Trophoblast cell (in vitro differentiated cells and primary cell): ENCODE data around the gene TCEA2.

Source experiments
- DNase-seq, 2 donors: peaks; one replicate each; pipeline ENCODE4 v3.0.0-alpha.2; 2016
- H2AFZ ChIP-seq: 2 replicates; pipeline ENCODE4 v1.6.1; 2013; ENCODE audit warnings: low read length, moderate library complexity, mild to moderate bottlenecking; ENCODE audit not compliant: insufficient read depth, poor library complexity
- H2AK5ac ChIP-seq: 2 replicates; pipeline ENCODE4 v1.6.1; 2013; ENCODE audit warnings: mild to moderate bottlenecking, low read length
- H2BK120ac ChIP-seq: 2 replicates; pipeline ENCODE4 v1.6.1; 2013; ENCODE audit warnings: low read length, mild to moderate bottlenecking, moderate library complexity; ENCODE audit not compliant: insufficient read depth, poor library complexity
- H2BK12ac ChIP-seq: 2 replicates; pipeline ENCODE4 v1.6.1; 2013; ENCODE audit warnings: mild to moderate bottlenecking, low read length, moderate library complexity
- H2BK5ac ChIP-seq: 2 replicates; pipeline ENCODE4 v1.6.1; 2013; ENCODE audit warnings: low read length, low read depth, moderate library complexity, mild to moderate bottlenecking; ENCODE audit not compliant: poor library complexity
- H3K14ac ChIP-seq: 2 replicates; pipeline ENCODE4 v1.6.1; 2013; ENCODE audit warnings: mild to moderate bottlenecking, low read length
- H3K18ac ChIP-seq: 2 replicates; pipeline ENCODE4 v1.6.1; 2013; ENCODE audit warnings: mild to moderate bottlenecking, low read length
- H3K23ac ChIP-seq: 2 replicates; pipeline ENCODE4 v1.6.1; 2013; ENCODE audit warnings: low read length
- H3K27ac ChIP-seq: 2 replicates; pipeline ENCODE4 v1.5.1; 2013; ENCODE audit warnings: low read depth, mild to moderate bottlenecking, inconsistent platforms, low read length, moderate library complexity
- H3K27me3 ChIP-seq: 2 replicates; pipeline ENCODE4 v1.6.1; 2013; ENCODE audit warnings: inconsistent platforms, mild to moderate bottlenecking, low read length, moderate library complexity; ENCODE audit not compliant: insufficient read depth
- H3K36me3 ChIP-seq, 2 experiments: 1 replicate in 1 of 2; 2 replicates in 1 of 2; pipeline ENCODE4 v1.6.1; 2013; ENCODE audit warnings: low read length in 2 of 2, mild to moderate bottlenecking in 2 of 2, moderate library complexity in 1 of 2; ENCODE audit not compliant: insufficient read depth in 2 of 2, control insufficient read depth in 1 of 2
- H3K4ac ChIP-seq: 2 replicates; pipeline ENCODE4 v1.6.1; 2013; ENCODE audit warnings: low read depth, mild to moderate bottlenecking, low read length, moderate library complexity
- H3K4me1 ChIP-seq, 2 experiments: 1 replicate in 1 of 2; 2 replicates in 1 of 2; pipeline ENCODE4 v1.6.1; 2013; ENCODE audit warnings: low read length in 2 of 2, mild to moderate bottlenecking in 2 of 2, moderate library complexity in 1 of 2; ENCODE audit not compliant: insufficient read depth in 2 of 2, control insufficient read depth in 1 of 2
- H3K4me2 ChIP-seq: 2 replicates; pipeline ENCODE4 v1.6.1; 2013; ENCODE audit warnings: inconsistent platforms, mild to moderate bottlenecking, low read length, moderate library complexity
- H3K4me3 ChIP-seq: 2 replicates; pipeline ENCODE4 v1.5.1; 2013; ENCODE audit warnings: mild to moderate bottlenecking, low read depth, low read length, inconsistent platforms
- H3K79me1 ChIP-seq: one replicate; pipeline ENCODE4 v1.6.1; 2013; ENCODE audit warnings: low read length
- H3K79me2 ChIP-seq: 2 replicates; pipeline ENCODE4 v1.6.1; 2013; ENCODE audit warnings: low read length, mild to moderate bottlenecking; ENCODE audit not compliant: control insufficient read depth, insufficient read depth, poor library complexity
- H3K9ac ChIP-seq: 2 replicates; pipeline ENCODE4 v1.6.1; 2013; ENCODE audit warnings: mild to moderate bottlenecking, low read length
- H3K9me3 ChIP-seq: 2 replicates; pipeline ENCODE4 v1.6.1; 2013; ENCODE audit warnings: low read depth, mild to moderate bottlenecking, control low read depth, inconsistent platforms, low read length; ENCODE audit not compliant: insufficient read depth
- H4K12ac ChIP-seq: 2 replicates; pipeline ENCODE4 v1.6.1; 2013; ENCODE audit warnings: low read depth, mild to moderate bottlenecking, low read length, moderate library complexity
- H4K8ac ChIP-seq: 2 replicates; pipeline ENCODE4 v1.6.1; 2013; ENCODE audit warnings: low read depth, mild to moderate bottlenecking, low read length, moderate library complexity
- H4K91ac ChIP-seq: one replicate; pipeline ENCODE4 v1.6.1; 2013; ENCODE audit warnings: low read depth, mild to moderate bottlenecking, low read length, moderate library complexity
- WGBS: extraction: QIAGEN DNeasy Blood & Tissue Kit; methylation state at CpG from one replicate; pipeline ENCODE4 v1.1.7; 2013; ENCODE audit warnings: missing lambda C conversion rate; ENCODE audit not compliant: insufficient read length, insufficient coverage; ENCODE audit errors: extremely low coverage; 5-methylcytosine and 5-hydroxymethylcytosine counted together

TCEA2 gene

GRCh38 chr20:64027981-64028685 is 34.9 kb upstream of the TCEA2 start:
- no peak overlapping the region for H2AK5ac ChIP-seq
- H3K4ac ChIP-seq = no peak overlapping the region
- H3K9ac ChIP-seq = no peak overlapping the region
- H3K9me3 ChIP-seq = no peaks in the 10 kb centered on the region
- H3K4me1 ChIP-seq = peaks cover 11 to 19% of the 10 kb centered on the region in 2 experiments
- H3K23ac ChIP-seq = no peak overlapping the region
- peak overlapping the region; percentile 60 for H2BK120ac ChIP-seq
- no peak overlapping the region for H2AFZ ChIP-seq
- peaks cover 1% of the 10 kb centered on the region for H3K79me2 ChIP-seq
- peak overlapping the region; percentile 43 for H2BK5ac ChIP-seq
- DNase-seq = no peak
- H3K18ac ChIP-seq = peak overlapping the region; percentile 81
- peak overlapping the region; percentile 70 for H2BK12ac ChIP-seq
- H4K8ac ChIP-seq = peak overlapping the region; percentile 45
- peak overlapping the region; percentile 44 for H3K14ac ChIP-seq
- peak overlapping the region; percentile 67 for H4K91ac ChIP-seq
- no peaks in the 10 kb centered on the region for H3K27me3 ChIP-seq
- peak overlapping the region; percentile 85 for H3K27ac ChIP-seq
- peaks cover 84 to 86% of the 10 kb centered on the region in 2 experiments for H3K36me3 ChIP-seq
- no peak overlapping the region for H3K4me3 ChIP-seq
- H3K4me2 ChIP-seq = peak overlapping the region; percentile 33
- H4K12ac ChIP-seq = no peak overlapping the region
- peaks cover 4% of the 10 kb centered on the region for H3K79me1 ChIP-seq
- no CpG with 5 or more reads among the region's 24 CpGs for WGBS

DNA sequence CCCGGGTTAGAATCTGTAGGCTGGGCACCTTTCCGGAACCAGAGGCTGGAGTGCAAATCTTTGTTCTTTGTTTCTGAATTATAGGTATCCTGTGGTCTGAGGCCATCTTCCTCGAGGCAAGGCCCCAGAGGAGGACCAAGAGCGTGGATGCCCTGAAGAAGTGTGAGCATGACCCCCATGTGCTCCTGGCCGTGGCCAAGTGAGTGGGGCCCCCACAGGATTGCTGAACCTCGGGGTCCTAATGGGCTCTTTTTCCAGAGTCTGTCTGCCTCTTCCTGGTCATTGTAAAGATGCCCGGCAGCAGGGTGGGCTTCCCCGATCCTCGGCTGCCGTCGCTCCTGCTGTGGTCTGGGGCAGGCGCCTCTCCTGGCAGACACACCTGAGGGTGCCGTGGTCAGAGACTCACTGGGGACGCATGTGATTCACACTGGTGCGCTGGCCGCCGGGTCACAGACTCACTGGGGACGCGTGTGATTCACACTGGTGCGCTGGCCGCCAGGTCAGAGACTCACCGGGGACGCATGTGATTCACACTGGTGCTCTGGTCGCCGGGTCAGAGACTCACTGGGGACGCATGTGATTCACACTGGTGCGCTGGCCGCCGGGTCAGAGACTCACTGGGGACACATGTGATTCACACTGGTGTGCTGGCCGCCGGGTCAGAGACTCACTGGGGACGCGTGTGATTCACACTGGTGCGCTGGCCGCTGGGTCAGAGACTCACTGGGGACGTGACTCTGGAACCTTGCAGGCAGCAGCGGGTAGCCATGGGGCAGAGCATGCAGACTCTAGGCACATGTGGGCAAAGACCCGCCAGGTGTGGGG is 33.5 kb upstream of the TCEA2 start:
- Histone ChIP-seq H3K79me1 (peaks cover 4% of the 10 kb centered on the region), H4K8ac (no peak overlapping the region), H4K12ac (no peak overlapping the region), H2BK12ac (no peak overlapping the region), H2BK120ac (no peak overlapping the region), H2AK5ac (peak overlapping the region; percentile 16), H3K4me1 (peaks cover 11 to 19% of the 10 kb centered on the region in 2 experiments), H3K4me2 (no peak overlapping the region), H3K27ac (no peak overlapping the region), H3K9me3 (no peaks in the 10 kb centered on the region), H3K4ac (no peak overlapping the region), H3K27me3 (no peaks in the 10 kb centered on the region), H3K79me2 (peaks cover 1% of the 10 kb centered on the region), H3K9ac (no peak overlapping the region), H3K18ac (no peak overlapping the region), H3K23ac (no peak overlapping the region), H2AFZ (no peak overlapping the region), H3K14ac (no peak overlapping the region), H2BK5ac (no peak overlapping the region), H3K4me3 (no peak overlapping the region), H3K36me3 (peaks cover 83% of the 10 kb centered on the region in 2 experiments), H4K91ac (no peak overlapping the region)
- no CpG with 5 or more reads among the region's 38 CpGs for WGBS
- DNase-seq = no peak

- no peak overlapping the region for H2BK120ac ChIP-seq
- no peak overlapping the region for H2AFZ ChIP-seq
- no peaks in the 10 kb centered on the region for H3K27me3 ChIP-seq
- H3K4me1 ChIP-seq = peaks cover 13 to 21% of the 10 kb centered on the region in 2 experiments
- H3K9ac ChIP-seq = no peak overlapping the region
- H3K36me3 ChIP-seq = peaks cover 74 to 76% of the 10 kb centered on the region in 2 experiments
- no CpG with 5 or more reads among the region's 20 CpGs for WGBS
- no peak for DNase-seq
- H3K23ac ChIP-seq = no peak overlapping the region
- no peaks in the 10 kb centered on the region for H3K9me3 ChIP-seq
- no peak overlapping the region for H2AK5ac ChIP-seq
- H4K12ac ChIP-seq = no peak overlapping the region
- no peak overlapping the region for H3K4me2 ChIP-seq
- H4K91ac ChIP-seq = no peak overlapping the region
- H2BK5ac ChIP-seq = no peak overlapping the region
- H3K4me3 ChIP-seq = no peak overlapping the region
- H3K79me1 ChIP-seq = peaks cover 4% of the 10 kb centered on the region
- no peak overlapping the region for H2BK12ac ChIP-seq
- no peak overlapping the region for H4K8ac ChIP-seq
- H3K14ac ChIP-seq = no peak overlapping the region
- peaks cover 1% of the 10 kb centered on the region for H3K79me2 ChIP-seq
- no peak overlapping the region for H3K27ac ChIP-seq
- H3K4ac ChIP-seq = no peak overlapping the region
- no peak overlapping the region for H3K18ac ChIP-seq
Observed at GRCh38 chr20:64030371-64031134, 32.4 kb upstream of the TCEA2 start.

DNA sequence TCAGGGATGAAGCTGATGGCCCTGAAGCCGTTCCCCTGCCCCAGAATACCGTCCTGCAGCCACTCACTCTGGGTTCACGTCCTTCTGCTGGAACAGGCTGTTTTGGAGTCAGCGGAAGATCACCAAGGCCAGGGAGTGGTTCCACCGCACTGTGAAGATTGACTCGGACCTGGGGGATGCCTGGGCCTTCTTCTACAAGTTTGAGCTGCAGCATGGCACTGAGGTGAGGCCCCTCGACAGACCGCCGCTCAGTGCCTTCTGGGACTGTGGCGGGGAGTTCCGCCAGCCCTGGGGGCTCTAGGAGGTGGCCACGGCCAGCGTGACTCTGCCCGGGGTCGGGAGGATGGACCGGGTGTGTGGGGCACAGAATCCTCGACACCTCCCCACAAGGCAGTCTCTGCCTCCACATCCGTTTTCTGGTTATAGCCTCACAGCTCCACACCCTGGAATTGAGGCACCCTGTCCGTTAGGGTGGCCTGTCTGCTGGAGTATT is 31.1 kb upstream of the TCEA2 start:
- Histone ChIP-seq H4K91ac (no peak overlapping the region), H2BK120ac (no peak overlapping the region), H3K27ac (no peak overlapping the region), H3K23ac (no peak overlapping the region), H3K27me3 (no peaks in the 10 kb centered on the region), H2BK12ac (no peak overlapping the region), H2AK5ac (no peak overlapping the region), H3K9me3 (no peaks in the 10 kb centered on the region), H3K14ac (no peak overlapping the region), H3K9ac (no peak overlapping the region), H3K4me2 (no peak overlapping the region), H3K36me3 (peaks cover 65% of the 10 kb centered on the region in 2 experiments), H3K4me3 (no peak overlapping the region), H3K79me1 (peaks cover 4% of the 10 kb centered on the region), H4K8ac (no peak overlapping the region), H3K79me2 (peaks cover 1% of the 10 kb centered on the region), H2AFZ (no peak overlapping the region), H4K12ac (no peak overlapping the region), H2BK5ac (no peak overlapping the region), H3K4me1 (peaks cover 25 to 34% of the 10 kb centered on the region in 2 experiments), H3K4ac (no peak overlapping the region), H3K18ac (no peak overlapping the region)
- no CpG with 5 or more reads among the region's 19 CpGs for WGBS
- DNase-seq = no peak
